Camera-type eye (tissue), 1 donor: Measurements from ENCODE around the gene AGO1. TPM values are rescaled to one million over a fixed set of nuclear protein-coding genes. Genes with fewer than 3 reads are reported as not detected.

Experiments used
- total RNA-seq: library from RNA; depleted of rRNA; stranded (reverse); fragments of >200 nt; gene quantifications from one replicate; pipeline ENCODE4 v1.2.3, GENCODE V29; 2014

AGO1 gene
- 34.0 TPM for total RNA-seq

DNA sequence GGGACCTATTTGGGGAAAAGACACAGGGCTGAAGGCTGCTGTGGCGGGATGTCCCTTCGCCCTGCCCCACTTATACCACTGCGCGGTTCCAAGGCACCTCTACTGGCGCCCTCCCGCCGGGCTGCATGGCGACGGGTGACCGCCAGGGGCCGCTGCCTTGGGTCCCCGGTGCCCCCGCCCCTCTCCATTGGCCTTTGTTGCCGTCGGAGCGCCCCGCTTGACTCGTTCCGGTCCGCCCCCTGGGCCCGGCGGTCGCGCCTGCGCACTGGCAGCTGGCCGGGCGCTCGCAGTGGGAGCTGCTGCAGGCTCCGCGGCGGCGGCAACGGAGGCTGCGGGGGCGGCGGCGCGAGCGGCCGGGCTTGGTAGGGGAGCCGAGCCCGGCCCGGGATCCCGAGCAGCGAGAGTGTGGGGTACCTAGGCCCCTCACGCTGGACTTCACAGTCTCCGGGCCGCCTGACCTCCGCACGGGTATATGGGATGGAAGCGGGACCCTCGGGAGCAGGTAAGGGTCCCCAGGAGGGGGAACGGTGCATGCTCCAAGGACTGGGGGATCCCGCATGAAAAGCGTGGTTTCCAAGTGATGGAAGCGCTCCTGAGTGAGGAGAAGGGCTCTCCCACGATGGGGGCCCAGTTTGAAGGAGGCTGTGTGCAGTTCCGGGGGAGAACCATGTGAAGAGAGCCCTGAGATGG is at the start of gene AGO1:
AGO1 (plus strand) TSS at position 265 of the 690 bp plus-strand sequence; CDS start at position 478, 213 bp downstream.

DNA sequence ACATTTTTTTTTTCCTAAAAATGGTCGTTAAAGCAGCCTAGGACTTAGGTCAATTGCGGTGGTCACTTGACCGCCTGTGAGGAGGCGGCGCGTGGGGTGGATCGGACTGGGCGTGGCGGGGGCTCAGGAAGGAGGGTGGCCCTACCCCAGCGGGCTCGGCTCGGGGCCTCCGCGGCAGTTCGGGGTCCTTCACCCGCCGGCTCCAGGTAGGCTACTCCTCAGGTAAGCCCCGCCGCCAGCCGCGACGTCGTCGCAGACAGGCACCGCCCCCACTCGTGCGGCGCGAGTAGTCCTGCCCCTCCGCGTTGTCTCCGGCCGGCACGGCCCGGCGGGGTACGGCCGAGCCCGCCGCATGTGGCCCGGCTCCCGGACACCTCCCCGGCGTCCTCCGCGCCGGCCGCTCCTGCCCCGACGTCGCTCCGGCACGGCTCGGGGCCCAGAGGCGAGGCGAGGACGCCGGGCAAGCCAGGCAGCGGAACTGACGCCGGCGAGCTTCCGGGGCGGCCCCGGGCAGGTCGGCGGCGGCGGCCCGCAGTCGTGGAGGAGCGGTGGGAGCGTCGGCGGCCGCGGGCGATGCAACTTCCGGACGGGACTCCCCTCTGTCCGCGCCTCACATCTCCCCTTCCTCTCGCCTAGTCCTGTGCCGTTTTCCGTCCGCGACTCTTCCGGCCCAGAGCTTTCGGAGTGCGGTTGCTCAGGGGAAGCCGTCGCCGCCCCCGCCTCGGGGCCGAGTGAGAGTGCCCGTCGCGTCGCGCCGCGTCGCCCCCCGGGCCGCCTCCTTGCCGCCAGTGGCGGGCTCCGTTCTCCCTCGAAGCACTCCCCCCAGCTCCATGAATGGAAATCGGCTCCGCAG is 47.8 kb downstream of the AGO1 start, which contains the start of gene AGO3:
AGO3 (plus strand) TSS at position 513 of the 853 bp plus-strand sequence; CDS start at position 835, 322 bp downstream.

Other genes starting within 250 kb of the AGO1 start
- gene PSMB2, start 241.7 kb upstream of the AGO1 start, total RNA-seq = 28.3 TPM
- gene C1orf216, start 164.3 kb upstream of the AGO1 start, total RNA-seq = 21.8 TPM
- gene CLSPN, start 113.2 kb upstream of the AGO1 start, total RNA-seq = 8.5 TPM
- gene AGO4, start 75.2 kb upstream of the AGO1 start, total RNA-seq = 45.1 TPM
- gene AGO3, start 47.9 kb downstream of the AGO1 start, total RNA-seq = 33.5 TPM
- gene TEKT2, start 200.9 kb downstream of the AGO1 start, total RNA-seq = 4.1 TPM
- gene ADPRS, start 205.7 kb downstream of the AGO1 start, total RNA-seq = 38.3 TPM
- 65.4 TPM for gene COL8A2, start 242.0 kb downstream of the AGO1 start, total RNA-seq